GM15510 (cell line): ENCODE results near the gene PLCD3.

Experiments
- POLR2A ChIP-seq: IDR thresholded peaks from 3 replicates; pipeline ENCODE4 v1.6.1; 2011; ENCODE audit warnings: borderline replicate concordance; ENCODE audit not compliant: insufficient read length; ENCODE audit errors: extremely low read depth

The PLCD3 gene

GRCh38 chr17:45106582-45106981 lies 25.7 kb downstream of the PLCD3 start:
- TF ChIP-seq POLR2A, result no peak

- TF ChIP-seq POLR2A, result no peak
Measured at GRCh38 chr17:45106096-45106495, 26.2 kb downstream of the PLCD3 start.

- TF ChIP-seq POLR2A, result no peak
Measured at GRCh38 chr17:45104907-45105624, 27.2 kb downstream of the PLCD3 start.

- TF ChIP-seq POLR2A, result no peak
Measured at GRCh38 chr17:45104497-45104896, 27.8 kb downstream of the PLCD3 start.

GRCh38 chr17:45104029-45104428 lies 28.3 kb downstream of the PLCD3 start:
- no peak for TF ChIP-seq POLR2A

- no peak for TF ChIP-seq POLR2A
Measured at GRCh38 chr17:45103269-45103795, 29.0 kb downstream of the PLCD3 start.

- TF ChIP-seq POLR2A, result no peak
Measured at GRCh38 chr17:45102856-45103255, 29.5 kb downstream of the PLCD3 start.

GRCh38 chr17:45101883-45102811 lies 30.2 kb downstream of the PLCD3 start:
- no peak for TF ChIP-seq POLR2A

GRCh38 chr17:45101546-45101882 lies 30.8 kb downstream of the PLCD3 start:
- no peak for TF ChIP-seq POLR2A

GRCh38 chr17:45098869-45099616 lies 33.3 kb downstream of the PLCD3 start:
- no peak for TF ChIP-seq POLR2A

- TF ChIP-seq POLR2A, result no peak
Measured at GRCh38 chr17:45098081-45098868, 34.0 kb downstream of the PLCD3 start.

GRCh38 chr17:45096926-45097325 lies 35.4 kb downstream of the PLCD3 start:
- no peak for TF ChIP-seq POLR2A

GRCh38 chr17:45096141-45096540 lies 36.2 kb downstream of the PLCD3 start:
- TF ChIP-seq POLR2A, result no peak
